Astrocyte (in vitro differentiated cells and primary cell): ENCODE results near the gene SLC17A3.

Experiments used
- CTCF ChIP-seq: IDR thresholded peaks from 2 replicates; pipeline ENCODE4 v1.5.1; 2011; ENCODE audit warnings: low read depth, mild to moderate bottlenecking, inconsistent platforms, low read length, moderate library complexity; ENCODE audit not compliant: insufficient read depth
- EZH2 ChIP-seq: IDR thresholded peaks from 2 replicates; pipeline ENCODE4 v1.6.1; 2012; ENCODE audit warnings: mild to moderate bottlenecking, low read length, inconsistent platforms; ENCODE audit not compliant: insufficient read depth

GRCh38 chr6:25911351-25911750 lies 37.3 kb upstream of the SLC17A3 start:
- TF ChIP-seq CTCF (no peak), EZH2 (no peak)
